ENCODE data around the gene ENTHD1.

GRCh38 chr22:39722501-39722900, 171.1 kb downstream of the ENTHD1 start:
- TF ChIP-seq POLR2A (IDR thresholded peaks at IDR 0.05) = no peak
- no peak for TF ChIP-seq CTCF (IDR thresholded peaks at IDR 0.05)
- no peak for TF ChIP-seq POLR2AphosphoS5 (IDR thresholded peaks at IDR 0.05)

Measured in suprapubic skin (tissue), 4 donors.